Dermis microvascular lymphatic vessel endothelial cell (primary cell): ENCODE measurements around the gene TMEM132C. TPM values are rescaled to one million over a fixed set of nuclear protein-coding genes. Genes with fewer than 3 reads are reported as not detected.

ENCODE experiments used
- DNase-seq, 2 donors: peaks; one replicate each; pipeline versions ENCODE4 v3.0.0 to v3.0.0-alpha.2; 2010; ENCODE audit warnings: low read depth in 2 of 2
- total RNA-seq: library from RNA; depleted of rRNA; stranded (reverse); fragments of >200 nt; gene quantifications from 2 replicates; pipeline ENCODE4 v1.2.1, GENCODE V29; 2014

TMEM132C gene
- total RNA-seq, 1 donor from 2014 or later: not detected

DNA sequence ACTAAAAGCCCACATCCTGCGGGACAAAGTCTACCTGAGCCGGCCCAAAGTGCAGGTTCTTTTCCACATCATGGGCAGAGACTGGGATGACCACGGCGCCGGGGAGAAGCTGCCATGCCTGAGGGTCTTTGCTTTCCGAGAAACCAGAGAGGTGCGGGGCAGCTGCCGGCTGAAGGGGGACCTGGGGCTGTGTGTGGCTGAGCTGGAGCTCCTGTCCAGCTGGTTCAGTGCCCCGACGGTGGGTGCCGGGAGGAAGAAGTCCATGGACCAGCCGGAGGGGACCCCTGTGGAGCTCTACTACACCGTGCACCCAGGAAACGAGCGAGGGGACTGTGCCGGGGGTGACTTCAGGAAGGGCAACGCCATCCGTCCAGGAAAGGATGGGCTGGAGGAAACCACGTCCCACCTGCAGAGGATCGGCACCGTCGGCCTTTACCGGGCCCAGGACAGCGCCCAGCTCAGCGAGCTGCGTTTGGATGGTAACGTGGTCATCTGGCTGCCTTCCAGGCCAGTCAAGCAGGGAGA is 148.1 kb downstream of the TMEM132C start:
- DNase-seq: no peak

GRCh38 chr12:128418944-128419343 is 152.0 kb downstream of the TMEM132C start:
- no peak for DNase-seq

- DNase-seq: no peak
Measured at GRCh38 chr12:128420163-128420562, 153.2 kb downstream of the TMEM132C start.

GRCh38 chr12:128421375-128421774 is 154.4 kb downstream of the TMEM132C start:
- DNase-seq: no peak

DNA sequence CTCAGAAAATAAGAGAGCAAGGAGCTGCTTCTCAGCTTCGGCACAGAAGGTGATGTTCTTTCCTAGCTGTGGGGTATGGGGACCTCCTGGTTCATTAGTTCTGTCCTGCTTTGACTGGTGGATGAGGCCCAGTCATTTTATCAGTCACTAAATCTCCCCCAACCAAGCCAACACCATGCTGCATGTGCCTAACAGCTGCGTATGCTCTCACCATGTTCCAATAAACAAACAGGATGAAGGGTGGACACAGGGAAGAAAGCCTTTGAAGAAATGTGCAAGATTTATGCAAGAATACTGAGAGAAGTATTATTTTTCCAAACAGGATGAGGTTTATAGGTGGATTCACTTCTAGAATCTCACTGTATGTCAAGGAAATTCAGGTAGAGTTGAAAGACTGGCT is 156.2 kb downstream of the TMEM132C start:
- no peak for DNase-seq

DNA sequence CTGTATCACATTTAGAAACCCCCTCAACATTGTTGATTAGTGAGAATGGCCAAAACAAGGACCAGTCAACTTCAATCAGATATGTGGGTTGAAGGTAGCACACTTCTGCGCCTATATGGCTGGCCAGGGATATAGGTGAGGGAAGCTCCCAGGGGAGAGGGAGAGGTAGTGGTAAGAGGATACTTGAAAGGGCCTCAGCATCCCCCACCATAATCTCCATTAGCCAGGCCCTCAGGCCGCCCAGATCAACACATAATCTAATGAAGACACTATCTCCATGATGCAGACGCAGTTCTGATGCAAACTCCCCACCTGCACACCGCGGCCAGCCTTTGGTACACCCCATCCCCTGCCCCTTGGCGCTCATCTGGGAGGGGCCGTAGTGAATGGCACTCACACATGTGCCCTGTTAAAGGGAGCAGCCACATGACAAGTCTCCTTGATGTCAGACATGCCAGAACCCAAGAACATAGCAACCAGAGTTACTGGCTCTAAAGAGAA is 158.0 kb downstream of the TMEM132C start:
- DNase-seq: no peak

GRCh38 chr12:128425666-128426331 is 158.8 kb downstream of the TMEM132C start:
- DNase-seq: no peak

DNA sequence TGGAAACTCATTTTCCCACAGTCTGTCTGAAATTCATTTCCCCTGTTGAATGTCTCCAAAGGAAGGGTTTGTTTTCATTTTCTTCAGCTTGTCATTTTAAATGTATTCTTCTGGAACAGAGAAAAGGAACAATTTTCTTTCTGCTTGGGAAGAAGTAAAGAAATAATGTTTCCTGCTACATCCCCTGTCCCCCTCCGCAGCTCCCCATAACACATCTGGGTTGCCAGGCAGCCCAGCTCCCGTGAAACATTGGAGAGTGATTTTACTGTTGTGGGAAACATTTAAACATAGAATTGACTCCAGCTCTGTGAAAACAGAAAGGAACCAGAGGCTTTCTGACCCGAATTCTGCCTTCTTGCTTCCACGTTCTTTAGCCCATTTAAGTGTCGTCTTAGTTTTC is 159.5 kb downstream of the TMEM132C start:
- DNase-seq: no peak

GRCh38 chr12:128439796-128440195 is 172.8 kb downstream of the TMEM132C start:
- no peak for DNase-seq

GRCh38 chr12:128442096-128442495 is 175.1 kb downstream of the TMEM132C start:
- DNase-seq: no peak

GRCh38 chr12:128444598-128444997 is 177.6 kb downstream of the TMEM132C start:
- DNase-seq: no peak

DNA sequence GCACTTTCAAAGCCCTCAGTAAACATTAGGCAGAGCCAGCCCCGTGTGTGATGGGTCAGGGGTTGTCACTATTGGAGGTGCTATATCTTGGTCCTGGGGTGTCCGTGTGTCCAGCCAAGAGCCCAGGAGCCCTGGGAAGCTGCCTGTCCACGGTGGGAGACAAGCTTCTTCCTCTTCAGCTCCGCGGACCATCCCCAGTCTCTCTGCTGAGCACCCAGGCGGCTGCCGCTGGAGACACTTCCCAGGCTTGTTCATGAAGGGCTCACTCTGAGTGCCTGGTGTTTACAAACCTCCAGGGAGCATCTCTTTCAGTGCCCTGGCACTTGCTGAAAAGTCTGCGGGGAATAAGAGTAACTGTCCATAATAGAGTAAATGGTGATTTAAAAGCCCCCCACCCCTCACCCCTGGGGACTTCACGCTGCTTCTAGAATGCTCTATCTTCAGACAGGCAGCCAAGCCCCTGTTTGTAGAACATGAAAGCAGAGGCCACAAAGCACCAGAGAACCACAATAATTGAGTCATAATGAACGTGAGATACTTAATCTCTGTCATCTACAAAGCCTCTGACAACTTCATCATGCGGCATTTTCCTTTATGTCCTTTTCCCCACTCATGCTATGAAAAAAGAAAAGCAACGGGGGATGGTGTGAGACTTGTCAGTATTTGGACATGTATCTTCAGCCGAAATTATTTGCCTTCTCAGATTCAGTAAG is 178.6 kb downstream of the TMEM132C start:
- DNase-seq: no peak

DNA sequence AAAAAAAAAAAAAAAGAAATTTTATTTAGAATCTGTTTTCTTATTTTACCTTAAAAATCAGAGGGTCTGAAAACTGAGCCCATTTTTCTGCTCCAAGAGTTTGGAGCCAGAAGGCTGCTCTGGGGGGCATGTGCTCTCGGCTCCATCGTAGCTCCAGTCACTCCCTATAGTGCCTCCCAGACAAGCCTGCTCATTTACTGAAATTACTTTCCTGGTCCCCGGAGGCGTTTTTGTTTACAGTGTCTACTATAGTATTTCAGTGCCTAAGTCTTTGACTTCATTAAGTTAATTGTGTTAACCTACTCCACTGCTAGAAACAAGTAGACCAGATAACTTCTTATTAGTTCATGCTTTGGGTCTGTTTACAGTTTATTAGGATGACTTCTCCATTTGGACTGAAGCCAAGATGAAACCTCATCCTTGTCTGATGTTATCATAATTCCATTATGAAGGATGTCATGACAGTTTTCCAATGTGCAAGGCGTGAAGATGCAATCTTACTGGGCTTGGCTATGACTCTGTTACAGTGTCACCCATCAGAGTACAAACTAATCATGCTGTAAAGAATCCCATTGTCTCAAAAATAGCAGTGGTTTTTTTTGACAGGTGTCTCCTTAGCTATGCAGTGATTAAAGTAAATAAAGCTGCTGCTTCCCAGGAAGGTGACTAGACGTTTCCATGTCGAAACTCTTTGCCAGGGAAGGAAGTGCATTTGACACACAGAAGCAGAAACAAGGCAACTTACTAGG is 182.3 kb downstream of the TMEM132C start:
- no peak for DNase-seq

DNA sequence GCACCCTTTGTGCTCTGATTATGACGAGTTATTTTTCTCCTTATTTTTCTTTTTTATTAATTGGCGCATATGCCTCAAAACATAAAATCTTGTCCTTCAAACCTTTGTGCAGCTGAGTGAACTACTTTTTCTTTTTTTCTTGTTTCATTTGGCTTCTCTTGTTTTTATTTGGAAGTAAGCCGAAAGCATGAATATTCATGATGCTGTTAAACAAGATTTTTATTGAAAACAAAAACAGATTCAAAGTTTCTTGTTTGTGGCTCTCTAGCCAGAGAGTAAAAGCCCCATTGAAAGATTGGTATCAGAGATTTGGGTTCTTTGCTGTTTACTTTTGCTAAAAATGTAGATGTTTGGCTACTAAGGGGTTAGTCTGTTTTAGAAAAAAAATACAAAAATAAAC is 183.8 kb downstream of the TMEM132C start:
- DNase-seq: no peak

GRCh38 chr12:128455851-128456250 is 188.9 kb downstream of the TMEM132C start:
- DNase-seq: no peak

GRCh38 chr12:128456922-128457321 is 190.0 kb downstream of the TMEM132C start:
- DNase-seq: no peak

GRCh38 chr12:128458301-128458974 is 191.5 kb downstream of the TMEM132C start:
- no peak for DNase-seq

- DNase-seq: no peak
Measured at GRCh38 chr12:128459067-128459466, 192.1 kb downstream of the TMEM132C start.

DNA sequence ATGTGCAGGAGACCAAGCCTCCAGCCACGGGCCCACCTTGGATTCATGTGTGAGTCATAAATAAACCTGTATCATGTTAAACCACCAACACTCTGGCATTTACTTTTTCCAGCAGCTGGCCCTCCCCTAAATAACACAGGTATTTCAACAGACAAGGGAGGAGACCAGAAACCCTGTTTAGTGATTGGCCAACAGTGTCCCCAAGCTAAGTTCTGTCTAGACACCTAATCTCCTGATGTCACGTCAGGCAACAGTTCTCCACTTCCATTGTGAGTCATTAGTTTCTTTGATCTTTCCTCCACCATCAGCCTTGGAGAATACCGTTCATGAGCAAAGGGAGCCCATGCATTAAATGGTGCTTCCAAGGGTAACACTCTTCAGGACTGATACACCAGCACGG is 196.9 kb downstream of the TMEM132C start:
- DNase-seq: no peak

DNA sequence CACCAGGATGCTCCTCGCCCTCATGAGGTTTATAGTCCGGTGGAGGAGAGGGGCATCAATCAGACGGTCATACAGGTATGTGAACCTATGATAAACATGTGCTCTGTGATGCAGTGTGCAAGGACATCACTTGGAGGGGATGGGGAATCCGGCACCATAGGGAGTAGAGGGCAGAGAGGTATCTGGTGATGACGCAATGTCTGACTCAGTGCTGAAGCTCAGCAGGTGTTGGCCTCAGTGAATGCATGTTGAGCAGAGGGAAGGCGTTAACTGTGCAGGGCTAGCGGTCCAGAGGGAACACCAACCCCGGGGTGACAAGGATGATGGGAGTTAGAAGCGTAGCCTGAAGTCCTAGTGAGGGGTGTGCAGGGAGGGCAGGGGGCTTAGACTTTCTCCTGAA is 200.9 kb downstream of the TMEM132C start:
- DNase-seq: no peak

DNA sequence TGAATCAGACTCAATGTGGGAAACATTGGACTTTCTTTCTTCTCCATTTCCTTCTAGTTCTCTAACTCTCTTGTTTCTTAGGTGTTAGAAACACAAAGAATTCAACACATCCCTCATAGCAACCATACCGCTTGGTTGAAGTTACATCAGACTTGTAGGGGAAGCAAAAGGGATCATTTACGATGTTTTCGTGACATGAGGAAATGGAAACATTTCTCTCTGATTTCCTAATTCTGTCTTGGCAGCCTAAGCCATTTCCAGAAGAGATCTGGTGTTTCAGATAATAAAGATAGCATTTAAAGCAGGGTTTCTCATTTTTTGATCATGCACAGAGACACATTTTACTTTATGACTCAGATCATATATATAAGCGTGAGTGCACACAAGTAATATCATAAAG is 202.0 kb downstream of the TMEM132C start:
- no peak for DNase-seq

DNA sequence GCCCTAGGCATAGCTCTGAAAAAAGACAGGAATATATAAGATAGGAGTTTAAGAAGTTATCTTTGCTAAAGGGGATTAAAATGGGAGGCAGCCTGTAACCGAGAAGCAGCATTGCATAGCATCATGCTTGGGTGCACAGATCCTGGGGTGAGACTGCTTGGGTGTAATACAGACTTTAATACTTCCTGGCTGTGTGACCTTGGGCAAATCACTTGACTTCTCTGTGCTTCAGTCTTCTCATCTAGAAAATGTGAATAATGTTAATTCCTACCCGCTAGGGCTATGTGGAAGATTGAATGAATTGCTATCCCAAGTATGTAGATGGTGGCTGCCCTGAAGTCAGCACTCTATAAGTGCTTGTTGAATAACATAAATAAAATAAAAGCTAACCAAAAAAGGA is 204.5 kb downstream of the TMEM132C start:
- no peak for DNase-seq
